GM19328 (cell line): ENCODE measurements around the gene GPC6.
"Not testable (repeated sequence)": the region's sequence is repeated elsewhere in the genome, so short reads cannot be mapped to it uniquely, and the experiment has no call there.

Source experiments
- ATAC-seq: cut with Tn5 transposase; IDR thresholded peaks from one replicate; pipeline ENCODE4 v1.9.1; 2021; ENCODE audit warnings: mild to moderate bottlenecking, moderate library complexity; ENCODE audit not compliant: unreplicated experiment

GPC6 gene

GRCh38 chr13:94259984-94260383, 1033.4 kb downstream of the GPC6 start:
- ATAC-seq = no peak

GRCh38 chr13:94261163-94261562, 1034.6 kb downstream of the GPC6 start:
- no peak for ATAC-seq

GRCh38 chr13:94263038-94263437, 1036.4 kb downstream of the GPC6 start:
- no peak for ATAC-seq

- no peak for ATAC-seq
Measured at GRCh38 chr13:94267581-94268366, 1041.2 kb downstream of the GPC6 start.

- no peak for ATAC-seq
Measured at GRCh38 chr13:94268661-94269060, 1042.1 kb downstream of the GPC6 start.

- ATAC-seq = no peak
Measured at GRCh38 chr13:94269557-94269956, 1043.0 kb downstream of the GPC6 start.

- no peak for ATAC-seq
Measured at GRCh38 chr13:94270556-94270955, 1043.9 kb downstream of the GPC6 start.

GRCh38 chr13:94272038-94272437, 1045.4 kb downstream of the GPC6 start:
- no peak for ATAC-seq

- no peak for ATAC-seq
Measured at GRCh38 chr13:94280349-94280748, 1053.7 kb downstream of the GPC6 start.

- no peak for ATAC-seq
Measured at GRCh38 chr13:94280845-94281244, 1054.2 kb downstream of the GPC6 start.

- no peak for ATAC-seq
Measured at GRCh38 chr13:94286581-94286980, 1060.0 kb downstream of the GPC6 start.

GRCh38 chr13:94291631-94292322, 1065.2 kb downstream of the GPC6 start:
- ATAC-seq = no peak

- no peak for ATAC-seq
Measured at GRCh38 chr13:94292323-94292640, 1065.7 kb downstream of the GPC6 start.

- ATAC-seq = no peak
Measured at GRCh38 chr13:94296471-94296870, 1069.9 kb downstream of the GPC6 start.

GRCh38 chr13:94298346-94298745, 1071.7 kb downstream of the GPC6 start:
- no peak for ATAC-seq

GRCh38 chr13:94300401-94300800, 1073.8 kb downstream of the GPC6 start:
- ATAC-seq = no peak

GRCh38 chr13:94301487-94301886, 1074.9 kb downstream of the GPC6 start:
- no peak for ATAC-seq

GRCh38 chr13:94302847-94303565, 1076.4 kb downstream of the GPC6 start:
- ATAC-seq = not testable (repeated sequence)

- ATAC-seq = no peak
Measured at GRCh38 chr13:94303644-94304174, 1077.1 kb downstream of the GPC6 start.

- ATAC-seq = no peak
Measured at GRCh38 chr13:94305033-94305432, 1078.4 kb downstream of the GPC6 start.

- no peak for ATAC-seq
Measured at GRCh38 chr13:94305463-94305862, 1078.9 kb downstream of the GPC6 start.

- ATAC-seq = no peak
Measured at GRCh38 chr13:94305934-94306333, 1079.3 kb downstream of the GPC6 start.
